Measurements from ENCODE around the gene ZNF526.

The ZNF526 gene

GRCh38 chr19:42224940-42225717 lies 5.0 kb downstream of the ZNF526 start:
- no peak for DNase-seq (ENCODE audit: low read depth)

DNA sequence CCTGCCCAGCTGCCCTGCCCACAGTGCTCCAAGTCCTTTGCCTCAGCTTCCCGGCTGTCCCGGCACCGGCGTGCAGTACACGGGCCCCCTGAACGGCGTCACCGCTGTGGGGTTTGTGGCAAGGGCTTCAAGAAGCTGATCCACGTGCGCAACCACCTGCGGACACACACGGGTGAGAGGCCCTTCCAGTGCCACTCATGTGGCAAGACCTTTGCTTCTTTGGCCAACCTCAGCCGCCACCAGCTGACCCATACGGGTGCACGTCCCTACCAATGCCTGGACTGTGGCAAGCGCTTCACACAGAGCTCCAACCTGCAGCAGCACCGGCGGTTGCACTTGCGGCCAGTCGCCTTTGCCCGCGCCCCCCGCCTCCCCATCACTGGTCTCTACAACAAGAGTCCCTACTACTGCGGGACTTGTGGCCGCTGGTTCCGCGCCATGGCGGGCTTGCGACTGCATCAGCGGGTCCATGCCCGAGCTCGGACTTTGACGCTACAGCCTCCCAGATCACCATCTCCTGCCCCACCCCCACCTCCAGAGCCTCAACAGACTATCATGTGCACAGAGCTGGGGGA lies 5.7 kb downstream of the ZNF526 start:
- no peak for DNase-seq (ENCODE audit: low read depth)

GRCh38 chr19:42226886-42227285 lies 6.8 kb downstream of the ZNF526 start:
- DNase-seq (ENCODE audit: low read depth): no peak

- no peak for DNase-seq (ENCODE audit: low read depth)
Measured at GRCh38 chr19:42228641-42229040, 8.5 kb downstream of the ZNF526 start.

- no peak for DNase-seq (ENCODE audit: low read depth)
Measured at GRCh38 chr19:42229301-42229854, 9.3 kb downstream of the ZNF526 start.

DNA sequence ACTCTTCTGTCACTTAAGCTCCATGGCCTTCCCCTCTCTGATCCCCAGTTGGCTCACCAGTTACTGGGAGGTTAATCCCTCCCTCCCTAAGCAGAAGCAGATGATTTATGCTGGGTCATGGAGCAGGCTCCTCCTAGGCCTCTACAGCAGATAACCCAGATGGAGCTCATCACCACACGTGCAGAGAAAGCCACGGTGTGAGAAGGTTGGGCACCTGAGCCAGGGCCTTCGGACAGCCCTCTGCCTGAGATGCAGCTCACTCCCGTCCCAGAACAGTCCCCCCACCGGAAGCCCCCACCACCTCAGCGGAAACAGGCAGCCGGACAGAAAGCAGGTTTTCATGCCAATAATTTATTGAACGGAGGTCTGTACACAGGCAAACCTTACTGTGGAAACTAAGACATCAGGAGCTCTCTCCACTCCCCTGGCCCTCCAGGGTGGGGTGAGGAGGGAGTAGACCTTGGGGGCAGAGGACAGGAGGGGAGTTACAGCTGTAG lies 9.8 kb downstream of the ZNF526 start:
- no peak for DNase-seq (ENCODE audit: low read depth)

DNA sequence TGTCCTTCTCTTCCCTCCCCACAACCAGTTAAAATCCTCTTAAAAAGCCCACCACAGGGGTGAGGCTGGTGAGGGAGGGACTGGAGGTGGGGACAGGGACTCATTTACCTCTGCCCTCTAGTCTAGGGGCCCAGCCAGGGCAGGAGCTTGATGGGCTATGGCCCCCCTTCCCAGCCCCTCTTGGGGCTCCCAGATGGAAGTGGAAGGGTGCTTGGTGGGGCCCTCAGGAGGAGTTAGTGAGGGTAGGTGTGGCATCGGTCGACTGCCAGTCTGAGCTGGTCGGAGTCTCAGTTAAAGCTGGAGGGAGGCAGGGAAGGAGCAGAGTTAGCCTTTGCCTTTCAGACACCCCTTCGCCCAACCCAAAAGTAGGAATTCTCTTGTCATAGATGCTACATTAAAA lies 10.5 kb downstream of the ZNF526 start:
- no peak for DNase-seq (ENCODE audit: low read depth)

- no peak for DNase-seq (ENCODE audit: low read depth)
Measured at GRCh38 chr19:42232435-42232834, 12.3 kb downstream of the ZNF526 start.

DNA sequence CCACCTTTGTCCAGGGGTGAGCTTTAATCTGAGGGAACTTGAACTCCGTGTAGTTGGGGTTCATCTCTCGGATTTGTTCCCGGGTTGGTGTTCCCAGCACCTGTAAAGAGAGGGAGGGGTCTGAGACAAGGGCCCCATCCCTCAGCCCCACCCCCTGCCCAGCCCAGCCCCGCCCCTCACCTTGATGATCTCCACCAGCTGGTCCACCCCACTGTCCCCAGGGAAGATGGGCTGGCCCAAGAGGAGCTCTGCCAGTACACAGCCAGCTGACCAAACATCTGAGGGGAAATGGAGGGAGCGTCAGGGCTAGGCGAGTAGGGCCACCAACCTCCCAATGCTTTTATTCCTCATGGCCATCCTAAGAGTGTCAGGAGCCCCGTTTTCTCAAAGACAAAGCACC lies 13.0 kb downstream of the ZNF526 start:
- no peak for DNase-seq (ENCODE audit: low read depth)

DNA sequence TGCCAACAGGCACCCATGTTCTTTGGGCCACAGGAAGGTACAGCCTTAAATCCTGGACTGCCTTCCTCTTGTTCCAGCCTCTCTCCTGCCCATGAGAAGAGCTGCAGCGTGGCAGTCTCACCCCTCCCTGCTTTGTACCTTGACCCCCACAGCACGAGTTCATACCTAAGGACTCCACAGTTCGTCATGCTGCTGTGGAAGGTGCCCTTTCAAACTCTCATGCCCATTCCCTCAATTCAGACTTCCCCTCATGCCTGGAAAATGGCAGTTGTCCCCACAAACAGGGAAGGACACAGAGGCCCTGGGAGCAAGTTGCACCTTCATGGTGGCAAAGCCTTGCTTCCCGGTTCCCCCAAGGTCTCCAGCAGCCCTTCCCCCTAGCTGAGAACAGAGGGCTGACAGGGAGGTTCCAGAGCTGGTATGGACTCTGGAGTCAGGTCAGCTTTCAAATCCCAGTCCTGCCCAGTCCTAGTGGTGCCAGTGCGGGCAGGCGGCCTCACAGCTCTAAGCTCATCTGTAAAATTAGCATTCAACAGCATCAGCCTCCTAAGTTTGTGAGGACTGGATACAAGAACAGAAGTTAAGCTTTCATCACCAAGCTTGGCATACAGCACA lies 13.7 kb downstream of the ZNF526 start:
- DNase-seq (ENCODE audit: low read depth): no peak

DNA sequence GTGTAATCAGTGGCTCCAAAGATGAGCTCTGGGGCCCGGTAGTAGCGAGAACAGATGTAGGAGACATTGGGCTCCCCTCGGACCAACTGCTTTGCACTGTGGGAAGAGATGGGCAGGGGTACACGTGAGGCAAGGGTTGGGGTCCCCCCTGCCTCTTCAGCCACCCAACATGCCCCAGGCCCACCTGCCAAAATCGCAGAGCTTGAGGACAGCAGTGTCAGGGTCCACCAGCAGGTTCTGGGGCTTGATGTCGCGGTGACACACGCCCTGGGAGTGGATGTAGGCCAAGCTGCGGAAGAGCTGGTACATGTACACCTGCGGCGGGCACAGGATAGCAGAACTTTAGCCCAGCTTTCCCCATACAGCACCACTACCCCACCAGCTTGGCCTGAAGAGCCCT lies 14.3 kb downstream of the ZNF526 start:
- DNase-seq (ENCODE audit: low read depth): no peak

- no peak for DNase-seq (ENCODE audit: low read depth)
Measured at GRCh38 chr19:42235181-42235580, 15.1 kb downstream of the ZNF526 start.

DNA sequence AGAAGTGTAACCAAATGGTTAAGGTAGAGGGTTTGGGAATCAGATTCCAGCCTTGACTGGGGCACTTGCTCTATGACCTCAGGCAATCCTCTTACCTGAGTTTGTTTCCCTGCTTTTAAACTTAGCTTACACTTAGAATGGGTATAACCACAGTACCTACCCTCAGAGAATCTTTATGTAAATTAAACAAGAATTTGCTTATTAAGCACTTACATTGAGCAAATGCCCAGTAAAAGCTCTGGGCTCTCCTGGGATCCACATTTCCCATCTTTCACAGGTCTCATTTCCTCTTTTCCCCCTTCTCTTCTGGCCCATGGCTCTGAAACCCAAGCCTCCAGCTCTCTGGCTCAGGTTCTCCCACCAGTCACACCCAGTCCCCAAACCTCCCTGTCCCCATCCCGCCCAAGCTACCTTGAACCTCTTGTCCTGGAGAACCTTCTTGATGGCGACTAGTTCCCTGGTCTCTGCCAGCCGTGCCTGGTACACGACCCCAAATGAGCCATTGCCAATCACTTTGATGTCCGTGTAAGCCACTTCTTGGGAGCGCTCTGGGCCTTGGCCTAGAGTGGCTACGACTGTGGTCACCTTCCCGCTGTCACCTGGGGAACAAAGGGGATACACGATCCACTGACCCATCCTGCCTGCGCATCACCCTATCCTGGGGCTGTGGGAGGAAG lies 19.6 kb downstream of the ZNF526 start:
- DNase-seq (ENCODE audit: low read depth): no peak

- DNase-seq (ENCODE audit: low read depth): no peak
Measured at GRCh38 chr19:42241279-42241678, 21.2 kb downstream of the ZNF526 start.

- DNase-seq (ENCODE audit: low read depth): no peak
Measured at GRCh38 chr19:42242069-42242511, 22.0 kb downstream of the ZNF526 start.

- DNase-seq (ENCODE audit: low read depth): peak; percentile 94
Measured at GRCh38 chr19:42242512-42243409, 22.6 kb downstream of the ZNF526 start, which contains the start of gene GSK3A. Gene GSK3A (minus strand): TSS chr19:42242602. CDS start chr19:42242465, 137 bp downstream.

- peak; percentile 88 for DNase-seq (ENCODE audit: low read depth)
Measured at GRCh38 chr19:42244347-42245220, 24.5 kb downstream of the ZNF526 start.

DNA sequence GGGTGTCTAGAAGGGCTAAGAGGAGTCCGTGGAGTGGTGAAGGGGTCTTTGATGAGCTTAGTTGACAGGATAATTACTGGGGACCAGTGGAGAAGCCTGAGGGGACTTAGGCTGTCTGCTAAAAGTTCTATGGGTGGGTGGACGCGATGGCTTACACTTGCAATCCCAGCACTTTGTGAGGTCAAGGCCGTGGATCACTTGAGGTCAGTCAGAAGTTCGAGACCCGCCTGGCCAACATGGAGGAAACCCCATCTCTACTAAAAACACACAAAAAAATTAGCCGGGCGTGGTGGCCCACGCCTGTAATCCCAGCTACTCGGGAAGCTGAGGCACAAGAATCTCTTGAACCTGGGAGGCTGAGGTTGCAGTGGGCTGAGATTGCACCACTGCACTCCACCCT lies 25.1 kb downstream of the ZNF526 start:
- DNase-seq (ENCODE audit: low read depth): no peak

DNA sequence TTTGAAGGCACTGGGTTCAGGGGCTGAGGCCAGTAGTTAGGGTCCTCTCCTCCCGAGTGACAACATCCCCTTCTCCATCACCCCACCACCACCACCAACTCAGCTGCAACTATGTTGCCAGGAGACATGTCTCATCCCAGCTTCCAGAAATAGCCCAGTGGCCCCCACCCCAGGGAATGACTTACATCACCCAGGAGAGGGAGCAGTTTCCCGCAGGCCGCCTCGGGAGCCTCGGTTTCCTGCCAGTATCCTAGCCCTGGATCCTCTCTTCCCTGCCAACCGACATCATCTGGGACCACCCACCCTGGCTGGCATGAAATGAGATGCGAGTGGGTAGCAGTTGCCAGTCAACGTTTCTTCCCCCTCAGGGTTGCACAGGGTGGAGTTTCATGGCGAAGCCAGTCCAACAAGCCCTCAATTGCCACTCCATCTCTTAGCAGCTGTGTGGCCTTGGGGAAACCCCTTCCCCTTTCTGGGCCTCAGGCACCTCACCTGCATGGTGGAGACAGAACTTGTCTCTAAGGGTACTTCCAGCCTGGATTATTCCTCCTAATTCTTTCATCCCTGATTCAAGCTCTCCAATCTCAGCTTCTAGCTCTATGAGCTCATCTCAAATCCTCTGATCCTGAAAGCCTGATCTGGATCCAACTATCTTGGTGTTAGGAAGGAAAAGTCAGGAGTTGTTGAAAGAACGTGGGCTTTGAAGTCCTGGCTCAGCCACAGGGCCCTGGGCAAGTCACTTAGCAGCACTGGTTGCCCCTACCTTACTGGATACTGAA lies 26.2 kb downstream of the ZNF526 start:
- no peak for DNase-seq (ENCODE audit: low read depth)
